Activated T-cell treated with anti-CD3 and anti-CD28 coated beads, Interleukin-2, amount 50 U/mL, for 48 hours (primary cell): ENCODE data around the gene IMMP2L.
"Not testable (repeated sequence)": the region's sequence is repeated elsewhere in the genome, so short reads cannot be mapped to it uniquely, and the experiment has no call there.

Experiments
- DNase-seq, 2 experiments: peaks; one replicate each; pipeline ENCODE4 v3.0.0-alpha.2; 2020

IMMP2L gene

DNA sequence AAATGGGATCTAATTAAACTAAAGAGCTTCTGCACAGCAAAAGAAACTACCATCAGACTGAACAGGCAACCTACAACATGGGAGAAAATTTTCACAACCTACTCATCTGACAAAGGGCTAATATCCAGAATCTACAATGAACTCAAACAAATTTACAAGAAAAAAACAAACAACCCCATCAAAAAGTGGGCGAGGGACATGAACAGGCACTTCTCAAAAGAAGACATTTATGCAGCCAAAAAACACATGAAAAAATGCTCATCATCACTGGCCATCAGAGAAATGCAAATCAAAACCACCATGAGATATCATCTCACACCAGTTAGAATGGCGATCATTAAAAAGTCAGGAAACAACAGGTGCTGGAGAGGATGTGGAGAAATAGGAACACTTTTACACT lies 111.6 kb downstream of the IMMP2L start:
- not testable (repeated sequence) for DNase-seq

DNA sequence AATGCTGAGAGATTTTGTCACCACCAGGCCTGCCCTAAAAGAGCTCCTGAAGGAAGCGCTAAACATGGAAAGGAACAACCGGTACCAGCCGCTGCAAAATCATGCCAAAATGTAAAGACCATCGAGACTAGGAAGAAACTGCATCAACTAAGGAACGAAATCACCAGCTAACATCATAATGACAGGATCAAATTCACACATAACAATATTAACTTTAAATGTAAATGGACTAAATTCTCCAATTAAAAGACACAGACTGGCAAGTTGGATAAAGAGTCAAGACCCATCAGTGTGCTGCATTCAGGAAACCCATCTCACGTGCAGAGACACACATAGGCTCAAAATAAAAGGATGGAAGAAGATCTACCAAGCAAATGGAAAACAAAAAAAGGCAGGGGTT lies 114.8 kb downstream of the IMMP2L start:
- DNase-seq, result not testable (repeated sequence)

DNA sequence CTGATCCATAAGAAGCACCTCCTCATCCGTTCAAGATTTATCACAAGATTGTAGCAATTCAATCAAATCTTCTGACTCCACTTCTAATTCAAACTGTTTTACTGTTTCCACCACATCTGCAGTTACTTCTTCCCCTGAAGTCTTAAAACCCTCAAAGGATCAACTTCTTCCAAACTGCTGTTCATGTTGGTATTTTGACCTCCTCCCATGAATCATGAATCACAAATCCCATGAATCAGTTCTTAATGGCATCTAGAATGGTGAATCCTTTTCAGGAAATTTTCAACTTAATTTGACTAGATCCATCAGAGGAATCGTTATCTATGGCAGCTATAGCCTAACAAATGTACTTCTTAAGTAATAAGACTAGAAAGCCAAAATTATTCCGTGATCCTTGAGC lies 122.3 kb downstream of the IMMP2L start:
- no peak for DNase-seq

DNA sequence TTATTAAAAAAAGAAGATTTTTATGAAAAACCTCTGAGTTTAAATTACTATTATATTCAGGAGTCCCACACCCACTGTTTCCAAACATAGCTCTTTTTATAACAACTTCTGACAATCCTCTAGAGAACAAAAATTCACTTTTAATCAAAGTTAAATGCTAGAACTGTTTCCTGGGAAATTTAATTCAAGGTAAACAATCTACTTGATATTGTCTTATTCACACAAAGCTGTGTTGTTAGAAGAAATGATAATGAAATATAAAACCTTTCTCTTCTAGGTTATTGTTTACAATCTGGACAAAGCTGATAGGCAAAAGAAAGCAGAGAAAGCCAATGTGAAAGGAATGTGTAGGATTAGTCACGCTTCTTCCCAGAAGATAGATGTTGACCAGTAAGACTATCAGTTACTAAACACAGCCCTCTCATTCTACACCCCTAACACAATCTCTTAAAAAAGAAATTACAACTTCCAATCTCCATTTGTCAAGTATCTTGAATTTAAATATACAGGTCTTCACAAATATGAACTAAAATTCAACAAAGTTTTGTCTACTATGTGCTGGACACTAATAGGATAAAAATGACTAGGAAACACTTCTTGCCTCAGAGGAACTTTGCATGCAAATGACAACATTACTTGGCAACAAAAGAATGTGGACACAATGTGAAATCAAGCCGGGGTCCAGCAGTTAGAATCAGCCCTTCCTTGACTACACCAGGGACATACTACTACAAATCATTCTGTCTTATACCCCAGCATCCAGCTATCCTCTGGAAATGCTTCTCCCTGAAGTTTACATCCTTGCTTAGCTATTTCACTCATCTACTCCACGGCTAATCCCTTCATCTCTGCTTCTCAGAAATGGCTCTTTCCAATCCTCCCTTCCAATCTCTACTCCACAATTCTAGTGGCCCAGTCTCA lies 123.7 kb downstream of the IMMP2L start:
- no peak for DNase-seq

DNA sequence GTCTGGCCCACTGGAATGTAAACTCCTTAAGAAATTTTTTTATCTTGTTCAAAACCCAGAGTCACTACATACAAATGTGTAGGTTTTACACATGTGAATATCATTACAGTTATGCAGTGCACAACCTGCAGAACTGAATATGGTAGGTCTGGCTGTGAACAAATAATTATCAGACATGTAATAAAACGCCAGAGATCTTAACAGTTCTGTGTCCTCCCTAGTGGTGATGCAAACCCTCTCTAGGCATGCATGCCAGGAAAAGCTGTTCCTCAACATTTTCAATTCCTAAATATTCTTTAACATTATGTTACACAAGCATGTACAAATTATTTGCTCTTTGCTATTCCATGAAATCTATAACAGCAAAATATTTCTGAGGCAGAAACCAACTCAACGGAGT lies 124.6 kb downstream of the IMMP2L start:
- no peak for DNase-seq

DNA sequence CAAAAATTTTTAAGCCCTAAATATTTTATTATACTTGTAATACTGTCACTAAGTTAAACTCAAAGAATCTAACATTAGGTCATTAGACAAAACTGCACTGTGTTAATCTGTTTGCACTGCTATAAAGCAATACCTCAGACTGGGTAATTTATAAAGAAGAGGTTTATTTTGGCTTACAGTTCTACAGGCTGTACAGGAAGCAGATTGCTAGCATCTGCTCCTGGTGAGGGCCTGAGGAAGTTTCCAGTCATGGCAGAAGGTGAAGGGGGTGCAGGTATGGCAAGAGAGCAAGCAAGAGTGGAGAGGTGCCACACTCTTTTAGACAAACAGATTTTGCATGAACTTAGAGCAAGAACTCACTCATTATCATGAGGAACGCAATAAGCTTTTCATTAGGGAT lies 125.7 kb downstream of the IMMP2L start:
- DNase-seq, result no peak

DNA sequence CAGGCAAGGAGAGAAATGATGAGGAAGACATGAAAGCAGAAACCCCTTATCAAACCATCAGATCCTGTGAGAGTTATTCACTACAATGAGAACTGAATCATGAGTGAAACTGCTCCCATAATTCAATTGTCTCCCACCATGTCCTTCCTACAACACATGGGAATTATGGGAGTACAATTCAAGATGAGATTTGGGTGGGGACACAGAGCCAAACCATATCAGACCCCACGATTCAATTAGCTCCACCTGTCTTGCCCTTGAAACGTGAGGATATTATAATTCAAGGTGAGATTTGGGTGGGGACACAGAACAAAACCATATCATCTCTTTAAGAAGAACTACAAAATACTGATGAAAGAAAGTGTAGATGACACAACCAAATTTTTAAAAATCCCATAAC lies 128.9 kb downstream of the IMMP2L start:
- DNase-seq, result no peak

DNA sequence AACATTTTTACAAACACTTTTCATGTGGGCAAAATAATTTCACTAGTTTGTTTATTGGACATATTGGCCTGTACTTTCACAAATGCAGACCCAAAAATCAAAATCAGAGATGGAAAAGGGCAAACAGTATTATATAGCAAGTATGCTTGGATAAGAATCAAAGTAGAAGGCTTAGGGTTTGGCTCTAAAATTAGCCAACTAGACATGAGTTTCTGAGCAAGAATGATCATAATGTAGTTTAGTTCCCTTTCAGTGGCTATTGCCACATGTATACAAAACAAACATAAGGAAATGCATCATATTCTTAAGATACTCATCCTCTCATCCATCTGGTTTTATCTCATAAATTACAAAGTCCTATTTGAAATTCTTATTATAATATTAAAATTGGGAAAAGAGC lies 132.5 kb downstream of the IMMP2L start:
- DNase-seq, result no peak

DNA sequence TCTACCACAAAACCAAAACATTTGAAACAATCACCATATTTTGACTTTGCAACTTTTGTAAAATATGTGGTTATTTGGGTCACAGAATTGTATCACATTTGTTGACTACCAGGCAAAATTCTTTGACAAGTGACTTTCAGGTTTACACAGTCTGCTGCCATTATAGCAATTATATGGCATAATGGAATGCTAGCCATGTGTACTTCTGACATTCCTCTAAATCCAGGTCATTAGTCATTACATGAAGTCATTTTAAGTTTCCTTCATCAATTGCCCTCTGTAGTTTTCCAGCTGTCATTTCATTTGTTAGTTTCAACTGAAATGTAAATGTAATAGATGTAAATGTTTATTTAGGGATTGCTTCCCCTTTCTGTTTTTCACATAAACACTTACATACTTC lies 137.5 kb downstream of the IMMP2L start:
- DNase-seq, result no peak

DNA sequence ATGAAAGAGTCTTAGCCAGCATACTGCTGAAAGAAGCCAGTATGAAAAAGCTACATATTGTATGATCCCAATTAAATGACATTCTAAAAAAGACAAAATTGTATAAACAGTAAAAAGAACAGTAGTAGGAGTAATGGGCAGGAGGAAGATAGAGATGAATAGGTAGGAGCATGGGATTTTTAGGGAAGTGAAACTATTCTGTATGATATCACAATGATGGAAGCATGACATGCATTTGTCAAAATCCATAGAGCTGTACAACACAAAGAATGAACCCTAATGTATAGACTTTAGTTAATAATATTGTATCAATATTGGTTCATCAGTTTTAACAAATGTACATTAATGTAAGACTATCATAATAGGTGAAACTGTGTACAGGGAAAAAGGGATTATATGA lies 147.9 kb downstream of the IMMP2L start:
- no peak for DNase-seq

DNA sequence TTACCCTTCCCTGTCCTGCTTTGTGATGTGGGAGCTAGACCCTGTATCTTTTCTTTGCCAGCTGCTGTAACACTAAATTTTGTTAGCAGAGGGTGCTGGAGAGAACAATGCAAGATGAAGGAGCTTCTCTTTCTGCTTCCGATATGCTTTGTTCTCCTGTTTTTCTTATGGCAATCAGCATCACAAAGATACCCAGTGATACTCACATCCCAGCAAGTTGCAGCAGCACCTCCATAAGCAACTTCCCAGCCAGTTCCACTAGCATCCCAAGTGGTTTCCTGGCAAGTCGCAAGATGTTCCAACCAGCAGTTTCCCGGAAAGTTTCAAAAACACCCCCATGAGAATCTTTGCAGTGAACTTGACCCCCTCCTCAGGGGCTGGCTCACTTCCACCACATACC lies 148.6 kb downstream of the IMMP2L start:
- DNase-seq, result no peak

DNA sequence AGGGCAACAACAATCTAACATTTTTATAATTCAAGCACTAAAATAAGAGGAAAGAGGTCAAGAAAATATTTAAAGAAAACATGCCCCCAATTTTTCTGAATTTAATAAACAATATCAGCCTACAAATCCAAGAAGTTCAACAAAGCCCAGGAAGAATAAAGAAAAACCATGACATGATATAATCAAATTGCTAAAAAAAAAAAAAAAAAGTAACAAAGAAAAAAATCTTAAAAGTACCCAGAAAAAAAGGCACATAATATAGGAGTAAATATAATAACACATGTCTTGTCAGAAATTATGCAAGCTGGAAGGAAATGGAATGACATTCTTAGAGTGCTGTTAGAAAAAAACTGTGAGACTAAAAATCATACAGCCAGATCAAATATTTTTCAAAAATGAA lies 151.4 kb downstream of the IMMP2L start:
- DNase-seq, result no peak

DNA sequence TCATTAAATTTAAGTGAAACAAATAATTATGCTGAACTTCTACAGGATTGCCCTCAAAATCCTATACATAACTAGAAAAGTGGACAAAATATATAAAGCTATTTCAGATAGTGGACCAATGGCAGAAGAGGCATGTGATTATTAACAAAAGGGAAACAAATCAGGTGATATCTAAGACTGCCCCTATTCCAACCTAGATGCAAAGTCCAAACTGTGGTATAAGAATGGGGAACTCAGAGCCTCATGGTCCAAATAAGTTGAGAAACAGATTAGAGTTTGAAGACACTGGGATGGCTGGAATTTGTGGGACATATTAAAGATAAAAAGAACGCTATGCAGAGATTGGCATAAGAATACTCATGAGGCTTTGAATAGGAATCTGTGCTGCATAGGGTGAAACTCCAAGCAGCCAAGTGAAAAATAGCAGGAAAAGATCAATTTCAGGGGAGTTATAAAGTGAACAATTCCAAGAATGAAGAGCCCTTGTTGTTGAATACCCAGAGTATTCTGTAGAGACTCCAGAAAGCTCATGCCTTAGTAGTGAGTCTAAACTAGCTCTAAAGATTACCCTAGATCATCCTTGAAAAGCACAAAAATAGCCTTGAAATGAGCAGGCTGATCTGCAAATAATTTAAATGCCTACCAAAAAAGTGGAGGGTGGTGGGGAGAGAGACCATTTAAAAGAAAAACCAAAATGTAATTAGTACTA lies 152.4 kb downstream of the IMMP2L start:
- no peak for DNase-seq

DNA sequence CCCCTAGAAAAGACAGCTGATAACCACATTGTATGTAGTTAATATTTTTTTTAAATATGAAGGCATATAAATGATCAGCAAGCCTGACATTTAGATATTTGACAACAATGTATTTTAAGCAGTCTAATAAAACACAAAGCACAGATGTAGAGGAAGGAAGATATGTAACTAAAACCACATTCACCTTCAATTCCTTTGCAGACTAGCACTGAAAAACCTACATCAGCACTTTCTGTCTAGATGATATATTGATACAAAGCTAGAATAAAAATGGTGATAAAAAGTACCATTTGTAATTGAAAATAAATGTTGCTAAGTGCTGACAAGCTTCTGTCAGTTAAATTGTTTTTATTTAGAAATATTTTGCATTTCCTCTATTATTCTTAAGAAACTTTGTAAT lies 153.6 kb downstream of the IMMP2L start:
- no peak for DNase-seq

DNA sequence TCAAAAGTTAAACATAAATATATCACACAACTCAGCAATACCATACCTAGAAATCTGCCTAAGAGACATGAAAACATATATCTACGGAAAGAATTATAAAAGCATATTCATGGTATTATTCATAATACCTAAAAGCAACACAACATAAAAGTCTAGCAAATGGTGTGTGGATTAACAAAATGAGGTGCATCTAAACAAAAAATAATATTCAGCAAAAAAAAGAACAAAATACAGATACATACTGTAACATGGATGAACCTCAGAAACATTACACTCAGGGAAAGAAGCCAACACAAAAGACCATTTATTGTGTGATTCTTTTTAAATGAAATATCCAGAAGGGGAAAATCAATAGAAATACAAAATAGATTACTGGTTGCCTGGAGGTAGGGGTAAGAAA lies 155.0 kb downstream of the IMMP2L start:
- DNase-seq, result no peak

DNA sequence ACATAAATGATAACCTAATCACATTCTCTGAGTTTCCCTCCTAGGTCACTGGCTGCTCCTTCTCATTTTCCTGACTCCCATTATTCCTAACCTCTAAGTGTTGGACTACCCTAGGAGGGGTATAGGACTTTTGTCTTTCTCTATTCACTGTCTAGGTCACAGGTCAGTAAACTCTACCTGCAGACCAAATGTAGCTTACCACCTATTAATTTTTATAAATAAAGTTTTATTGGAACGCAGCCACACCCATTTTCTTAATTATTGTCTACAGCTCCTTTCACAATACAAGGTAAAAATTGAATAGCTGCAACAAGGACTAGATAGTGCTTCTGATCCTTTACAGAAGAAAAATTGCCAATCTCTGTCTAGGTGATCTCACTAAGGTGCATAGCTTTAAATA lies 156.7 kb downstream of the IMMP2L start:
- DNase-seq, result no peak

DNA sequence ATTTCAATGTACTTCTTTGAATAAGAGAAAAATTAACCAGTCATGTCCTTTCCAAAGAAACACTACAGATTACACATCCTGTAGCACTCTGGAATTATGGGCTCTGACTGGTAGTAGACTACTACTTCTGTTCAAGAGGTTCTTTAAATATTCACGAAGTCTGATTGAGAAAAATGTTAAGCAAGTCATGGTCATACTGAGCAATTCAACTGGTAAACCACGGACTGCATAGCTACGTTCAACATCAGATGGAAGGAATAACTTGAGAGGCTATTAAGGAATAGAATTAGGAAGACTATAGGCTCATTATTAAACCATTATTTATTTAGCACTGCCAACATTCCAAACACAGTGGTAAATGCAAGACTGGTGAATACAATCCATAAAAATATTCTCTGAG lies 160.8 kb downstream of the IMMP2L start:
- no peak for DNase-seq

DNA sequence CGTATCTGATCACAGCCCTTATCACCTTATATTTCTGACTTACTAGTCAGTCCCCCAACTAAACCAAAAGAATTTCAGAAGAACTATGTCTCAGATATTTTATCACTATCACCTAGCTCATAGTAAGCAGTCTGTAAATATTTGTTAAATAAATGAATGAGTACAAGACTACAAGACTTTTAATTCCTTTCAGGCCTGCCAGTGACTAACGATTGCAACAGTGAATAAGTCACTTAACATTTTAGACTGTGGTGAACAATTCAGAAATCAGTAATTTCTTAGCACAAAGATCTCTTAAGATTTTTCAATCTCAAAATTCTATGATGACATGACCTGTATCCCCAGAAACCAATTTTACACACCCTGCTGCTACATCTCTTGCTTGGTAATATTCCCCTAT lies 162.2 kb downstream of the IMMP2L start:
- DNase-seq, result no peak

DNA sequence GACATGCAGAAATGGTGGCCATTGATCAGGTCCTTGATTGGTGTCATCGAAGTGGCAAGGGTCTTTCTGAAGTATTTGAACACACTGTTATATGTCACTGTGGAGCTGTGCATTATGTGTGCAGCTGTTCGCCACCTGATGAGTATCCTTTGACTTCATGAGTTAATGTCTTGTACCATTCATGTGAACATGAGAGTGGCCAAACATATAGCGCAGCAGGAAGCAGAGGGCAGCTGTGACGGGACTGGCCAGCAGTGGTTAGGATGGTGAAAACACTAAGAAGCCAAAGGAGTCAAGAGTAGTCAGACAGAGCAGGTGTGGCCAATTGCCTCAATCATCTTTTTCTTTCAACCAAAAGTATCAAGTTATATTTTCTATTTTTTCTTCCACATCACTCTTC lies 167.4 kb downstream of the IMMP2L start:
- no peak for DNase-seq

DNA sequence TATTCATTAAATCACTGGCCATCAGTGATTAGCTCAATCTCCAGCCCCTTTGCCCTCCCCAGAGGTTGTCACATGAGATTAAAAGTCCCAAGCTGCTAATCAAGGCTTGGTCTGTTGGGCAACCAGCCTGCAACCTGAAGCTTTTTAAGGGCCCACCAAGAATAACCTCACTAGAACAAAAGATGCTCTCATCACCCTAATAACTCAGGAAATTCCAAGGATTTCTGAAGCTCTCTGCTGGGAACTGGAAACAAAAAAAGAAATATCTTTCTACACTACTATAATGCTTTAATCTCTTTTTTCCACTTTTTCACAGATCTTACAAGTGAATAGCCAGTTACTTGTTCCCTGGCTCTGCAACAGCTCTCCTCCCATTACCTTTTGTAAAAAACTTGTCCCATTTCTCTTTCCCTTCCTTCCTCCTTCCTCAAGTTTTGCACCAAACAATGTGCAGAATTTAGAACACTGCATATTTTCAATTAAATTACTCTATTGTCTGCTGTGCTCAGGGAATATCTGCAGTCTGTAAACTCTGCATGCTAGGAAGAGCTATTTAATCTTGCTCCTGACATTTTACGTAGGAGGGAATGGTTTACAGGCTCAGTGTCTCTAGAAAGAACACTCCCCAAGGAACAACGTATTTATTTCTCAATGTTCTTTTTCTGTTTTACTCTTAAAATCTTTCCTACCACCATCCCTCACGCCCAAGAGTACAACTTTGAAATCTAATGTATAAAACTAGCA lies 169.1 kb downstream of the IMMP2L start:
- DNase-seq, result no peak

DNA sequence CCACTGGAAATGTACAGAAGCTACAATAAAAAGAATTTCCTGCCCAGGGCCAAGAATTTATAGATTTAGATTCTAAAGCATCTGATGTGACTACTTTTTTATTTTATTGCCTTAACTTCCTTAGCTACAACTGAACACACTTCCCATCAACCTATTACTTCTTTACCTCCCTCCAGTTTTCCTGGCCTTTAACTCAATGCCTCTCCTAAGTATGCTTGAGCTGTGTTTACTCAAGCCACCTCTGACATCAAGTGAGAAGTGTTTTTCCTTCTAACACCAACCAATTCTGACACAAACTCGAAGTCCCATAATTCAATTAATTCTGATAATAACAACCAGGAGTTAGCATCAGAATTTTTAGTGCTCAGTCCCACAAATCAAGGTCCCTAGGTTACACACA lies 170.0 kb downstream of the IMMP2L start:
- DNase-seq, result no peak

DNA sequence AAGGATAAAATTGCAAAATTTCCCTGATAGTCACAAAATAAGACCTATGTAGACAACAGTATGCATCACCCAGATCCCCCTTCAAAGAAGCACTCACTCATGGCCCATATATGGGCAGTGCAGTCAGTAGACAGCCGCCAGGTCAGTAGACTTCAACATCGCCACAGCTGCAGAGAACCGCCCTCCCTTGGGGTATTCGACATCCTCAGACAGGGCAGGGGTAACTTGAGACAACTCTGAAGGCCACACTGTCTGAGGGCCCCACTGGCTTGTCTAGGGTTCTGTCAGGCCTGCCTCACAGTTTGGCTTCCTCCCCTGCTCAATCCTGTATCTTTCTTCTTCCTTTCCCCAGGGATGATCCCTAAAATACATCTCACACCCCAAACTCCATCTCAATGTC lies 172.3 kb downstream of the IMMP2L start:
- no peak for DNase-seq

DNA sequence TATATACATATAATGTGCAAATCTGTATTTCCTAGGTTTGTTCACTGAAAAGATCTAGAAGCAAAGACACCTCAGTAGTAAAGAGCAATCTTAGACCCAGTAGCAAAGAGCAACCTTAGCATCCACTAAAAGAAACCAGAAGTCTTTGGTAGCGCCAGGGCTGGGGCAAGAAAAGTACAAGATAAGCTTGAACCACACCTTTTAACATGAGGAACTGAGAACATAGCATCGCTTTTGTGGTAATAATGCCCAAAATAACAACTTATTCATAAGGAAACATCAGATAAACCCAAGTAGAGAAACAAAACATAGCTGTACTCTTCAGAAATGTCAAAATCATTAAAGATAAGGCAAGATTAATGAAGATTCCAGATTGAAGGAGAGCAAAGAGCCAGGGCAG lies 173.4 kb downstream of the IMMP2L start:
- DNase-seq, result no peak

DNA sequence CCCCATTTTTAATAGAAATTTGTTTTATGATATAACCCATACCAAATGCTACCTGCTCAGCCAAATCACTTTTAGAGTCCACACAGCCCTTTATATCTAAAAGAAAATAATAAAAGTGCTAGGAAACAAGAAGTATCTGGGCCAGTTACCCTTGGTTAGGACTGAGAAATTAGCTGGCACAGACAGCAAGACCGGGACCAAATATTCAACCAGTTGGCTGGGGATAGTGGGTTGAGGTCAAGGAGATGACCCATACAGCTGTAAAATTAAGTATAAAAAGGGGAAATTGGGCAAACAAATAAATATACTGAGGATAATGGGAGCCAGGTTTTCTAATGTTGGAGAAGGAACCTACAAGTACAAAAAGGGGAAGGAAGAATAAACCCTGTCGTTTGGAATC lies 174.3 kb downstream of the IMMP2L start:
- DNase-seq, result no peak
